Left lung (tissue), 10 donors: ENCODE data around the gene CHCHD3. TPM values are rescaled to one million over a fixed set of nuclear protein-coding genes. Genes with fewer than 3 reads are reported as not detected.

Experiments used
- ATAC-seq: fragments of 200-7000 bp; cut with Tn5 transposase; one replicate; pipeline ENCODE4 v1.9.1; 2020; ENCODE audit warnings: moderate library complexity
- DNase-seq, 4 donors: peaks; one replicate each; pipeline ENCODE4 v3.0.0-alpha.2; 2013 to 2020
- H3K27ac ChIP-seq, 2 donors: fragments of 200-600 bp; sonication (generic) in 1 of 2; one replicate each; pipeline versions ENCODE4 v1.5.0 to v1.8.0; 2020 to 2021
- H3K27me3 ChIP-seq, 2 donors: fragments of 200-600 bp; sonication (generic) in 1 of 2; one replicate each; pipeline versions ENCODE4 v1.5.0 to v1.8.0; 2020 to 2021
- H3K36me3 ChIP-seq, 2 donors: fragments of 200-600 bp; sonication (generic) in 1 of 2; one replicate each; pipeline versions ENCODE4 v1.5.0 to v1.8.0; 2020 to 2021
- H3K4me1 ChIP-seq, 2 donors: fragments of 200-600 bp; one replicate each; pipeline ENCODE4 v1.8.0; 2021
- H3K4me3 ChIP-seq, 2 donors: fragments of 200-600 bp; sonication (generic) in 1 of 2; one replicate each; pipeline versions ENCODE4 v1.5.0 to v1.8.0; 2020 to 2021; ENCODE audit warnings: mild to moderate bottlenecking in 1 of 2
- H3K9me3 ChIP-seq, 2 donors: fragments of 200-600 bp; sonication (generic) in 1 of 2; one replicate each; pipeline versions ENCODE4 v1.5.0 to v1.8.0; 2020 to 2021
- CTCF ChIP-seq, 2 donors: fragments of 200-600 bp; sonication (generic) in 1 of 2; IDR thresholded peaks; one replicate each; pipeline versions ENCODE4 v1.5.0 to v1.8.0; 2021; ENCODE audit warnings: antibody characterized with exemption in 2 of 2
- intact Hi-C, 2 donors: fragments of 100-400 bp; cut with DNase I; formaldehyde crosslinking; loops; one replicate each; pipeline versions ENCODE4 v1.11.2 to v1.14.2; 2022
- polyA plus RNA-seq, 6 donors: library from polyadenylated mRNA; unstranded; fragments of 120-200 nt; gene quantifications; one replicate each; pipeline ENCODE4 v1.2.1, GENCODE V29; 2013; ENCODE audit not compliant: insufficient read length in 6 of 6
- total RNA-seq, 2 donors: library from RNA; stranded (reverse); fragmentation: NEBNext Ultra II Directional; extraction: Animal tissue kit (Norgen Biotek cat#: 25700); gene quantifications; one replicate each; pipeline ENCODE4 v1.2.1, GENCODE V29; 2021
- donor health status: DM: no; HTN: yes; CAD: no.
- donor health status: DM: no; HTN: no; CAD: no.

CHCHD3 gene
- total and polyA plus RNA-seq, 8 donors: 45.4 to 58.9 (median 54.5) TPM

GRCh38 chr7:132793474-132793873 is 288.4 kb downstream of the CHCHD3 start:
- peaks cover 0 to 29% of the 10 kb centered on the region in 2 donors for H3K36me3 ChIP-seq
- no peak for DNase-seq
- no peak for TF ChIP-seq CTCF (IDR thresholded peaks at IDR 0.05)
- no peak overlapping the region for H3K27ac ChIP-seq
- H3K9me3 ChIP-seq: no peaks in the 10 kb centered on the region
- no peak overlapping the region for H3K4me3 ChIP-seq
- ATAC-seq: no peak
- H3K27me3 ChIP-seq: no peaks in the 10 kb centered on the region
- H3K4me1 ChIP-seq: no peaks in the 10 kb centered on the region
- intact Hi-C loops: no loop called here

- Histone ChIP-seq H3K9me3 (no peaks in the 10 kb centered on the region), H3K36me3 (peaks cover 0 to 27% of the 10 kb centered on the region in 2 donors), H3K27ac (no peak overlapping the region), H3K27me3 (no peaks in the 10 kb centered on the region), H3K4me1 (no peaks in the 10 kb centered on the region), H3K4me3 (no peak overlapping the region)
- ATAC-seq (no peak), DNase-seq (no peak)
- no peak for TF ChIP-seq CTCF (IDR thresholded peaks at IDR 0.05)
- intact Hi-C loops: no loop called here
Observed at GRCh38 chr7:132791036-132791435, 290.9 kb downstream of the CHCHD3 start.

DNA sequence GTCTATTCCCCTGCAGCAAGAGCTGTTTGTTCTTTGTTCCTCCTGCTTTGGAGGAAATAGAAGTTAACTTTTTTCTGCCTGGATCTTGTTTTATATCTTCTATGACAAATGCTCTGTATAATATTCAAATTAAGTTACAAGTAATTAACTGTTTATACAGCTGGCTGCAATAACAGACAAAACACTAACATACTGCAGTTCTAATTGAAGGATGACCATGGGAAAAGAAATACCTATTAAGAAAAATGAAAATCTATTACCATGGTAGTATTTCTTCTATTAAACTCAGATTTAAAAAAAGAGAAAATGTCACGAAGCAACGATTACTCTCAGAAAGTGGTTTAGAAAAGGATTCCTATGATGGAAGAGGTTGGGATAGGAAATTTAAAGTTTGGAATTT is 291.8 kb downstream of the CHCHD3 start:
- intact Hi-C loops: no loop called here
- DNase-seq (no peak), ATAC-seq (no peak)
- Histone ChIP-seq H3K4me1 (no peaks in the 10 kb centered on the region), H3K36me3 (peaks cover 0 to 28% of the 10 kb centered on the region in 2 donors), H3K4me3 (no peak overlapping the region), H3K27ac (no peak overlapping the region), H3K9me3 (no peaks in the 10 kb centered on the region), H3K27me3 (no peaks in the 10 kb centered on the region)
- no peak for TF ChIP-seq CTCF (IDR thresholded peaks at IDR 0.05)

- Histone ChIP-seq H3K9me3 (no peaks in the 10 kb centered on the region), H3K36me3 (peaks cover 0 to 36% of the 10 kb centered on the region in 2 donors), H3K27me3 (no peaks in the 10 kb centered on the region), H3K27ac (no peak overlapping the region), H3K4me3 (no peak overlapping the region), H3K4me1 (no peaks in the 10 kb centered on the region)
- no peak for TF ChIP-seq CTCF (IDR thresholded peaks at IDR 0.05)
- intact Hi-C loops: no loop called here
- ATAC-seq (no peak), DNase-seq (no peak)
Observed at GRCh38 chr7:132789281-132789680, 292.6 kb downstream of the CHCHD3 start.

GRCh38 chr7:132785870-132786269 is 296.0 kb downstream of the CHCHD3 start:
- Histone ChIP-seq H3K4me1 (no peaks in the 10 kb centered on the region), H3K27me3 (no peaks in the 10 kb centered on the region), H3K4me3 (no peak overlapping the region), H3K36me3 (peaks cover 0 to 28% of the 10 kb centered on the region in 2 donors), H3K9me3 (no peaks in the 10 kb centered on the region), H3K27ac (no peak overlapping the region)
- no peak for DNase-seq
- intact Hi-C loops: no loop called here
- no peak for ATAC-seq
- no peak for TF ChIP-seq CTCF (IDR thresholded peaks at IDR 0.05)
